HCT116 (cell line): ENCODE data around the gene AMZ1. TPM values are rescaled to one million over a fixed set of nuclear protein-coding genes. Genes with fewer than 3 reads are reported as not detected.

ENCODE experiments used
- ATAC-seq: fragments of 200-7000 bp; cut with Tn5 transposase; 2 replicates; pipeline ENCODE4 v1.9.1; 2020; ENCODE audit warnings: mild to moderate bottlenecking, moderate library complexity
- BruUV-seq: library from RNA; stranded (reverse); fragments of 400-500 nt; replicated peaks from 2 replicates; lab custom pipeline; 2021; lab: Mats Ljungman, UMichigan
- CTCF ChIA-PET: fragments of 300-600 bp; sonication (Branson Sonifier 250); formaldehyde crosslinking; loops from one replicate; lab custom pipeline; 2021; ENCODE audit warnings: antibody characterized with exemption; lab: Charles Lee
- POLR2A ChIA-PET: fragments of 300-600, 350-600 bp; sonication (Branson Sonifier 250); formaldehyde crosslinking; loops from one replicate; lab custom pipeline; 2021; ENCODE audit warnings: antibody characterized with exemption; lab: Charles Lee
- RAD21 ChIA-PET, 2 experiments: fragments of 300-600 bp; sonication (Branson Sonifier 250); formaldehyde crosslinking; loops; one replicate each; lab custom pipeline; 2023; ENCODE audit warnings: low total read pairs in 2 of 2; ENCODE audit not compliant: uncharacterized antibody in 2 of 2, unreplicated experiment in 2 of 2, low non-redundant PET in 1 of 2; lab: Charles Lee
- DNase-seq: peaks from one replicate; pipeline ENCODE4 v3.0.0-alpha.2; 2010; ENCODE audit warnings: low read depth, low spot score
- H2AFZ ChIP-seq: fragments of 200-600 bp; shearing (Covaris generic), sonication (generic); 2 replicates; pipeline ENCODE4 v1.6.1; 2017; ENCODE audit warnings: low read depth, mixed run types, mixed read lengths, antibody characterized with exemption, low read length; ENCODE audit not compliant: poor library complexity, severe bottlenecking
- H3K27ac ChIP-seq: 2 replicates; pipeline ENCODE4 v1.5.1; 2012; ENCODE audit warnings: low read depth, low read length
- H3K27me3 ChIP-seq: fragments of 200-600 bp; sonication (generic); 2 replicates; pipeline ENCODE4 v1.6.1; 2016; ENCODE audit warnings: mixed run types, low read length, mixed read lengths; ENCODE audit not compliant: insufficient read depth
- H3K36me3 ChIP-seq, 2 experiments: fragments of 200-500 bp in 1 of 2; fragments of 200-600 bp in 1 of 2; sonication (Bioruptor generic) in 1 of 2; sonication (generic) in 1 of 2; 2 replicates each; pipeline versions ENCODE4 v1.5.1 to v1.6.1; 2014 to 2016; ENCODE audit warnings: low read length in 2 of 2, inconsistent platforms in 1 of 2, mixed read lengths in 1 of 2, mixed run types in 1 of 2; ENCODE audit not compliant: insufficient read depth in 2 of 2, control insufficient read depth in 1 of 2
- H3K4me1 ChIP-seq, 2 experiments: fragments of 200-600 bp in 1 of 2; sonication (generic) in 1 of 2; 2 replicates each; pipeline versions ENCODE4 v1.5.1 to v1.6.1; 2012 to 2017; ENCODE audit warnings: low read length in 2 of 2, inconsistent platforms in 1 of 2, mild to moderate bottlenecking in 1 of 2, mixed read lengths in 1 of 2, mixed run types in 1 of 2, moderate library complexity in 1 of 2; ENCODE audit not compliant: insufficient read depth in 2 of 2, control insufficient read depth in 1 of 2
- H3K4me2 ChIP-seq: fragments of 200-600 bp; sonication (generic); 2 replicates; pipeline ENCODE4 v1.6.1; 2017; ENCODE audit warnings: mixed run types, low read length, mixed read lengths
- H3K4me3 ChIP-seq, 2 experiments: fragments of 200-600 bp in 1 of 2; sonication (generic) in 1 of 2; replicated peaks in 1 of 2; 2 replicates each; pipeline ENCODE4 v1.5.1; 2011 to 2016; ENCODE audit warnings: low read length in 2 of 2, control low read depth in 1 of 2, low read depth in 1 of 2, mild to moderate bottlenecking in 1 of 2, mixed read lengths in 1 of 2, mixed run types in 1 of 2
- H3K79me2 ChIP-seq: fragments of 200-600 bp; sonication (generic); 2 replicates; pipeline ENCODE4 v1.6.1; 2017; ENCODE audit warnings: mild to moderate bottlenecking, mixed run types, low read length, moderate library complexity, mixed read lengths; ENCODE audit not compliant: insufficient read depth
- H3K9ac ChIP-seq: fragments of 200-600 bp; sonication (generic); 2 replicates; pipeline ENCODE4 v1.6.1; 2016; ENCODE audit warnings: low read length, mixed read lengths
- H3K9me2 ChIP-seq: fragments of 200-600 bp; sonication (generic), shearing (Covaris generic); 2 replicates; pipeline ENCODE4 v1.6.1; 2017; ENCODE audit warnings: mixed run types, mild to moderate bottlenecking, moderate library complexity; ENCODE audit not compliant: insufficient read depth
- H3K9me3 ChIP-seq, 2 experiments: fragments of 200-500 bp in 1 of 2; fragments of 200-600 bp in 1 of 2; sonication (Bioruptor generic) in 1 of 2; sonication (generic) in 1 of 2; 2 replicates each; pipeline ENCODE4 v1.6.1; 2014 to 2017; ENCODE audit warnings: low read length in 2 of 2, mixed read lengths in 2 of 2, inconsistent platforms in 1 of 2, low read depth in 1 of 2, mild to moderate bottlenecking in 1 of 2, mixed run types in 1 of 2, moderate library complexity in 1 of 2; ENCODE audit not compliant: control insufficient read depth in 1 of 2, insufficient read depth in 1 of 2
- H4K20me1 ChIP-seq: fragments of 200-600 bp; sonication (generic), shearing (Covaris generic); 2 replicates; pipeline ENCODE4 v1.6.1; 2017; ENCODE audit warnings: mixed run types, mild to moderate bottlenecking, moderate library complexity; ENCODE audit not compliant: insufficient read depth
- CBX3 ChIP-seq: IDR thresholded peaks from 2 replicates; pipeline ENCODE4 v1.6.1; 2012; ENCODE audit warnings: low read depth
- EGR1 ChIP-seq: IDR thresholded peaks from 2 replicates; pipeline ENCODE4 v1.6.1; 2012; ENCODE audit warnings: low read depth
- ELF1 ChIP-seq: IDR thresholded peaks from 2 replicates; pipeline ENCODE4 v1.6.1; 2012; ENCODE audit warnings: low read depth, borderline replicate concordance
- EZH2 ChIP-seq: fragments of 200-600 bp; sonication (generic); IDR thresholded peaks from 2 replicates; pipeline ENCODE4 v1.6.1; 2017; ENCODE audit warnings: antibody characterized with exemption, mixed run types
- EZH2phosphoT487 ChIP-seq: fragments of 200-600 bp; IDR thresholded peaks from 2 replicates; pipeline ENCODE4 v1.6.1; 2018; ENCODE audit warnings: antibody characterized with exemption, borderline replicate concordance
- FOSL1 ChIP-seq: IDR thresholded peaks from 2 replicates; pipeline ENCODE4 v1.6.1; 2012; ENCODE audit warnings: low read depth
- JUND ChIP-seq: IDR thresholded peaks from 2 replicates; pipeline ENCODE4 v1.6.1; 2012
- RAD21 ChIP-seq: IDR thresholded peaks from 2 replicates; pipeline ENCODE4 v1.6.1; 2012; ENCODE audit warnings: low read depth, mild to moderate bottlenecking
- SP1 ChIP-seq: IDR thresholded peaks from 2 replicates; pipeline ENCODE4 v1.6.1; 2012; ENCODE audit warnings: low read depth
- SRF ChIP-seq: IDR thresholded peaks from 2 replicates; pipeline ENCODE4 v1.6.1; 2012; ENCODE audit warnings: low read depth
- YY1 ChIP-seq: IDR thresholded peaks from 2 replicates; pipeline ENCODE4 v1.6.1; 2011; ENCODE audit warnings: low read length, low read depth, moderate library complexity, mild to moderate bottlenecking; ENCODE audit not compliant: insufficient replicate concordance; ENCODE audit errors: extremely low read depth
- ZFX ChIP-seq: fragments of 450-650 bp; IDR thresholded peaks from 2 replicates; pipeline ENCODE4 v1.6.1; 2017
- intact Hi-C: fragments of 100-400 bp; cut with micrococcal nuclease; formaldehyde crosslinking; loops from 2 replicates; pipeline ENCODE4 v1.10.0; 2022
- total RNA-seq: library from RNA; stranded (reverse); gene quantifications from one replicate; pipeline ENCODE4 v1.2.1, GENCODE V29; 2021; ENCODE audit not compliant: unreplicated experiment
- TF ChIP-seq, protein P1 (sequence below): IDR thresholded peaks from 2 replicates; pipeline ENCODE4 v1.6.1; 2012; ENCODE audit warnings: low read depth
- TF ChIP-seq, protein P2 (sequence below): IDR thresholded peaks from 2 replicates; pipeline ENCODE4 v1.6.1; 2012

AMZ1 gene
- total RNA-seq, 1 experiment from 2014 or later = not detected

GRCh38 chr7:2661096-2661449 lies 26.9 kb upstream of the AMZ1 start:
- ChIA-PET RAD21 (no interaction called here), POLR2A (no interaction called here), CTCF (no interaction called here)
- no peaks in the 10 kb centered on the region for H4K20me1 ChIP-seq
- no peak overlapping the region for H2AFZ ChIP-seq
- H3K79me2 ChIP-seq = no peaks in the 10 kb centered on the region
- H3K4me2 ChIP-seq = no peak overlapping the region
- DNase-seq = no peak
- no peak overlapping the region for H3K9ac ChIP-seq
- H3K4me1 ChIP-seq = 0 out of 4 replicates have a peak, but pooled peaks cover 0 to 4% of the 10 kb centered on the region in 2 experiments
- ATAC-seq = no peak
- intact Hi-C loops = no loop called here
- H3K27ac ChIP-seq = no peak overlapping the region
- no TSS peak for BruUV-seq
- H3K4me3 ChIP-seq = no peak overlapping the region
- no peaks in the 10 kb centered on the region for H3K27me3 ChIP-seq
- no peaks in the 10 kb centered on the region for H3K9me2 ChIP-seq
- no peaks in the 10 kb centered on the region; a peak in 1 of 4 replicates for H3K36me3 ChIP-seq
- no peak for TF ChIP-seq SP1
- TF ChIP-seq RAD21 = no peak
- TF ChIP-seq ZFX = no peak
- TF ChIP-seq, protein P1, sequence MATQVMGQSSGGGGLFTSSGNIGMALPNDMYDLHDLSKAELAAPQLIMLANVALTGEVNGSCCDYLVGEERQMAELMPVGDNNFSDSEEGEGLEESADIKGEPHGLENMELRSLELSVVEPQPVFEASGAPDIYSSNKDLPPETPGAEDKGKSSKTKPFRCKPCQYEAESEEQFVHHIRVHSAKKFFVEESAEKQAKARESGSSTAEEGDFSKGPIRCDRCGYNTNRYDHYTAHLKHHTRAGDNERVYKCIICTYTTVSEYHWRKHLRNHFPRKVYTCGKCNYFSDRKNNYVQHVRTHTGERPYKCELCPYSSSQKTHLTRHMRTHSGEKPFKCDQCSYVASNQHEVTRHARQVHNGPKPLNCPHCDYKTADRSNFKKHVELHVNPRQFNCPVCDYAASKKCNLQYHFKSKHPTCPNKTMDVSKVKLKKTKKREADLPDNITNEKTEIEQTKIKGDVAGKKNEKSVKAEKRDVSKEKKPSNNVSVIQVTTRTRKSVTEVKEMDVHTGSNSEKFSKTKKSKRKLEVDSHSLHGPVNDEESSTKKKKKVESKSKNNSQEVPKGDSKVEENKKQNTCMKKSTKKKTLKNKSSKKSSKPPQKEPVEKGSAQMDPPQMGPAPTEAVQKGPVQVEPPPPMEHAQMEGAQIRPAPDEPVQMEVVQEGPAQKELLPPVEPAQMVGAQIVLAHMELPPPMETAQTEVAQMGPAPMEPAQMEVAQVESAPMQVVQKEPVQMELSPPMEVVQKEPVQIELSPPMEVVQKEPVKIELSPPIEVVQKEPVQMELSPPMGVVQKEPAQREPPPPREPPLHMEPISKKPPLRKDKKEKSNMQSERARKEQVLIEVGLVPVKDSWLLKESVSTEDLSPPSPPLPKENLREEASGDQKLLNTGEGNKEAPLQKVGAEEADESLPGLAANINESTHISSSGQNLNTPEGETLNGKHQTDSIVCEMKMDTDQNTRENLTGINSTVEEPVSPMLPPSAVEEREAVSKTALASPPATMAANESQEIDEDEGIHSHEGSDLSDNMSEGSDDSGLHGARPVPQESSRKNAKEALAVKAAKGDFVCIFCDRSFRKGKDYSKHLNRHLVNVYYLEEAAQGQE = no peak
- TF ChIP-seq CBX3 = no peak
- no peak for TF ChIP-seq ELF1
- TF ChIP-seq, protein P2, sequence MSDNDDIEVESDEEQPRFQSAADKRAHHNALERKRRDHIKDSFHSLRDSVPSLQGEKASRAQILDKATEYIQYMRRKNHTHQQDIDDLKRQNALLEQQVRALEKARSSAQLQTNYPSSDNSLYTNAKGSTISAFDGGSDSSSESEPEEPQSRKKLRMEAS = no peak
- no peak for TF ChIP-seq JUND
- no peak for TF ChIP-seq SRF
- TF ChIP-seq YY1 = no peak
- TF ChIP-seq EZH2 = no peak
- TF ChIP-seq FOSL1 = no peak
- no peak for TF ChIP-seq EGR1
- TF ChIP-seq EZH2phosphoT487 = no peak
- no peaks in the 10 kb centered on the region for H3K9me3 ChIP-seq
